GM12864 (cell line): ENCODE data around the gene SLC30A2.

ENCODE experiments used
- DNase-seq: peaks from one replicate; pipeline ENCODE4 v3.0.0-alpha.2; 2011; ENCODE audit warnings: low read depth
- H3K4me3 ChIP-seq: 2 replicates; pipeline ENCODE4 v1.5.1; 2011; ENCODE audit warnings: mild to moderate bottlenecking, low read depth, low read length, control low read depth
- TF ChIP-seq, protein P1 (sequence below): IDR thresholded peaks from 2 replicates; pipeline ENCODE4 v1.5.1; 2011; ENCODE audit warnings: low read depth, mild to moderate bottlenecking, moderate library complexity, low read length, control low read depth, inconsistent platforms; ENCODE audit errors: missing control alignments

SLC30A2 gene

DNA sequence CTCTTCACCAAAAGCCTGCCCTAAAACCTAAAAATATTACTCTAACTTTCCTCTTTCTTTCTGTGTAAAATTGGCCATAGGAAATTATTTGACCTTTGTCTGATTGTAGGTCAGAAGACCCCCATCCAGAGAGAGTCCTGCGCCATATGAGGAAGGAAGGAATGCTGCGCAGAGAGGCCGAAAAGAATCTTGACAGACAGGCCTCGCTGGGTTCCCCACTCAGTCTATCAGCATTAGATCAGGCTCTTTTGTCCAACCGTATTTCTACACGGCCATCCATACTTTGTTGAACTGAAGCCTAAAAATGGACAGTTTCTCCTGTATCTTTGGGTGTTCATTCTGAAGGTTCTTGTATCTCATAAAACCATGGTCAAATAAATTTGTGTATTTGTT lies 4.3 kb upstream of the SLC30A2 start:
- no peak overlapping the region for H3K4me3 ChIP-seq
- no peak for DNase-seq
- TF ChIP-seq, protein P1, sequence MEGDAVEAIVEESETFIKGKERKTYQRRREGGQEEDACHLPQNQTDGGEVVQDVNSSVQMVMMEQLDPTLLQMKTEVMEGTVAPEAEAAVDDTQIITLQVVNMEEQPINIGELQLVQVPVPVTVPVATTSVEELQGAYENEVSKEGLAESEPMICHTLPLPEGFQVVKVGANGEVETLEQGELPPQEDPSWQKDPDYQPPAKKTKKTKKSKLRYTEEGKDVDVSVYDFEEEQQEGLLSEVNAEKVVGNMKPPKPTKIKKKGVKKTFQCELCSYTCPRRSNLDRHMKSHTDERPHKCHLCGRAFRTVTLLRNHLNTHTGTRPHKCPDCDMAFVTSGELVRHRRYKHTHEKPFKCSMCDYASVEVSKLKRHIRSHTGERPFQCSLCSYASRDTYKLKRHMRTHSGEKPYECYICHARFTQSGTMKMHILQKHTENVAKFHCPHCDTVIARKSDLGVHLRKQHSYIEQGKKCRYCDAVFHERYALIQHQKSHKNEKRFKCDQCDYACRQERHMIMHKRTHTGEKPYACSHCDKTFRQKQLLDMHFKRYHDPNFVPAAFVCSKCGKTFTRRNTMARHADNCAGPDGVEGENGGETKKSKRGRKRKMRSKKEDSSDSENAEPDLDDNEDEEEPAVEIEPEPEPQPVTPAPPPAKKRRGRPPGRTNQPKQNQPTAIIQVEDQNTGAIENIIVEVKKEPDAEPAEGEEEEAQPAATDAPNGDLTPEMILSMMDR, result no peak

DNA sequence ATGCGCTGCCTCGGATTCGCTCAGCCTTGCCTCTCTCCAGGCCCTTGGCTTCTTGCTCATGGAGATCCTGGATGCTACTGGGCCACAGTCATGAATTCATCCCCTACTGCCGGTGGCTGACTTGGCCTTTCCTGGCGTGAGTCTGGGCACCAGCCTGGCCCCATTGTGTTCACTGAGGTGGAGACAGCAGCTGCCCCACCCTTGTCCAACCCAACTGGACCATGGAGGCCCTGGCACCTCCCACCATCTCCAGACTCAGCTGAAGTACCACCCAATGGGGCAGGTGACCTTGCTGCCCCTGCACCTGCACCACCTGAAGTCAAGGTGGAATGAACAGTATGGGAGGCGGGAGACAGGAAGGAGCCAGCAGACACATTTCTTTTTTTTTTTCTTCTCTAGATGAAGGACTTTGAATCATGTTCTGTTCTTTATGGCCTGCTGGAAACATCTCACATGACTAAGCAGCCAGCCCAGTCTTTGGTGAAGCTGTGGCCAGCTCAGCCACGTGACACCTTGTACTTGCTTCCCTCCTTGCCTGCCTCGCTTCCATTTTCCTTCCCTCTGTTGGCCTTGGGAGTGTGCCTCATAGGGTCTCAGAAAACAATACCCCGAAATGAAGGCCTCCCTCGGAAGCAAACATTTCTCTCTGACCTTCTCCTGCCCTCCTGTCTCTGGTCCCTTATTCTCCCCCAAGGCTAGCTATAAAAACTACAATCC lies 3.8 kb upstream of the SLC30A2 start:
- H3K4me3 ChIP-seq, result no peak overlapping the region
- DNase-seq, result no peak
- TF ChIP-seq, protein P1, result no peak

DNA sequence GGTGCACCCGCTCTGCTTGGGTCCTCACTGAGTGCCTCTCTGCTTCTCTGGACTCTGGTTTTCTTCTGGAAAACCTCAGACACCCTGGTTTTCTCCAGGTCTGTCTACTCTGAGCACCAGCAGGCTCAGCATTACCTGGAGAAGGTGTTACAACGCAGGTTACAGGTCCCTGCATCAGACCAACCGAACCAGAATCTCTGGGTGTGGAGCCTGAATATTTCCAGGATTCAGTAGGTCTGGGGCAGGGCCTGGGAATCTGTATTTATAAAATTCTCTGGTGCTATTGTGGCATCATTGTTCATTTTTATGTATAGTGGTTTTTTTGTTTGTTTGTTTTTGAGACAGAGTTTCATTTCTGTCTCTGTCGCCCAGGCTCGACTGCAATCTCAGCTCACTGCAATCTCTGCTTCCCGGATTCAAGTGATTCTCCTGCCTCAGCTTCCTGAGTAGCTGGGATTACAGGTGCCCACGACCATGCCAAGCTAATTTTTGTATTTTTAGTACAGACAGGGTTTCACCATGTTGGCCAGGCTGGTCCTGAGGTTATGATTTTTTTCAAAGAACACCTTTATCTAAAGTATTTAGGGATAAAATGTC lies 1.5 kb upstream of the SLC30A2 start:
- no peak for DNase-seq
- TF ChIP-seq, protein P1, result no peak

DNA sequence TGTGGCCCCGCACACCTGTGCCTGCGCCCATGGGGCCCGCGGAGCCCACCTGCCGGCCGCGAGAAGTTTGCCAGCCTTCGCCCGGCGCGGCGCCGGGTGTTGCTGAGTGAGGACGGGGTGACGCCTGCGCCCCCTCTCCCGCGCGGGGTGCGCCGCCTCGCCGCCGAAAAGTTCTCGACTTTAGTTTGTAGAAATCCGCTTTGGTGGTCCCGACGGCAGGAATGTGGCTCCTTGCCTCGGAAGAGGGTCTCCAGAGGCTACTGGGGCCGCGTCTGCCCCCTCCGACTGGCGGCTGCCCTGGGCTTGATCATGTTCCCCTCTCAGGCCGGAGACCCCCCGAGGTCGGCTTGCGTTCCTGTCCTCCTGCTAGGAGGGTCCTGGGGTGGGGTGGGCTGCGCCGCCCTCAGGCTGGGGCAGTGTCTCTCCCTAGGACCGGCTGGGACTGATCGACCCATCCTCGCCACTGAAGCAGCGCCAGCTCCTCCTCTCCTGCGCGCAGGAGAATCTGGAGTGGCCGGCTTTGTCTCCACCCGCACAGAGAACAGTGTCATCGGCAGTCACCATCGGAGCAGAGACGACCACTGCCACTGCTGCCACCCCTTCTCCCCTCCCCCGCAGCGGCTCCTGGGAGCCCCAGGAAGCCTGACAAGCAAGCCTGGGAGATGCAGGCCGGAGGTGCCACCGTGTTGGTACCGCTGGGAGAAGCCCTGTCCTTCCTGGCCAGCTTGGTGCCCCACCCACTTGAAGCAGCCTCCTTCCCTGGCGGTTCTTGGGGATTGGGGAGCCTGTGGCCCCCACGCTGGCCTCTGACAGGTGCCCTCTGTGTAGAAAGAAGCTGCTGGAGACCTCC lies 553 bp upstream of the SLC30A2 start:
- TF ChIP-seq, protein P1, result no peak
- no peak for DNase-seq
- no peak overlapping the region for H3K4me3 ChIP-seq

More for the DNA sequence above, 1.5 kb upstream of the SLC30A2 start:
- H3K4me3 ChIP-seq, result no peak overlapping the region

DNA sequence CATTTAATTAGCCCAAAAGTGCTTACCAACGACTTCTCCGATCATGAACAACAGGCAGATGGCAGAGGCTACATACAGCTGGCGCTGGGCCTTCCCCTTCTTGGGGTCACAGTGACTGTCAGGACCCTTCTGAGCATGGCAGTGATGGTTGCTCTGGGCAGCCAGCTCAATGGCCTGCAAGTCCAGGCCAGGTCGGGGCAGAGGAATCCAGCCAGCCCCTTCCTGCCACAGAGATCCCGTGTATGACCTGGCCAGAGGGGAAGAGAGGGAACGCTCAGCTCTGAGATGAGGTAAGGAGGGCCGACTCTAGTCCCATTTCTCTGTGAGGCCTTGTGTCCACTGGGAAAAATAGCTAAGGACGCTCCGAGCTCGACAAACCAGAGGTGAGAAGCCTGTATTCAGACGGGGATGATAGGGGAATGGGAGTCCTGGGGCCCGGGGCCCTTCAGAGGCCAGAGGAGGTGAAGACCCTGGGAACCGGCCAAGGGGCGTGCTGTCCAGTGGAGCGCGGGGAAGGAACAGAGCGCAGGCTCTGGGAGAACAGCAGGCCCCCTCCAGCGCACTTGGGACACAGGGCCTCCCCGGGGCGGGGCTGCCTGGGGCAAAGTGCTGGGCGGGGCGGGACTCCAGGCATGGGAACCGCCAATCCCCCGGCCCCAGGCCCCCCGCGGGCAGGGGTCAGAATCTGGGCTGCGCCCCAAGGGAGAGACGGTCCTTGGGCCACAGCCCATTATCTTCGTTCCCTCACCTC lies 772 bp downstream of the SLC30A2 start:
- TF ChIP-seq, protein P1, result no peak
- H3K4me3 ChIP-seq, result no peak overlapping the region
- no peak for DNase-seq

DNA sequence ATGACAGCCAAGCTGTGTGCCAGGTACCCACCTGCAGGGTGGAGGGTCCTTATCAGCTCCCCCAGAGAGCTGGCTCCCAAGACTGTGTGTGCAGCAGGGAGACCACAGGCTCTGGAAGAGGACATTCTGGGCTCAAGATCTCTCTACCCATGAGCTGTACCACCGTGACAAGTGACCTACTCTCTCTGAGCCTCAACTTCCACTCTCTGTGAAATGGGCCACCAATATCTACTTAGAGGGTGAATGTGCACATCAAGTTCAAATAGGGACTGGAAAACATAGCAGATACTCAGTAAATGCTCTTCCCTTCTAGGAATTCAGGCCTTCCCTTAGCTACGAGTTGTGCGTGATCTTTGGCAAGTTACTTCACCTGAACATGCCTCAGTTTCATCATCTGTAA lies 1.5 kb downstream of the SLC30A2 start:
- no peak for DNase-seq
- TF ChIP-seq, protein P1, result no peak
- no peak overlapping the region for H3K4me3 ChIP-seq
